HG03066 (cell line): ENCODE data around the gene OR56A1.

ENCODE experiments used
- ATAC-seq: cut with Tn5 transposase; IDR thresholded peaks from one replicate; pipeline ENCODE4 v1.9.1; 2021; ENCODE audit warnings: low read depth; ENCODE audit not compliant: unreplicated experiment

Gene OR56A1

DNA sequence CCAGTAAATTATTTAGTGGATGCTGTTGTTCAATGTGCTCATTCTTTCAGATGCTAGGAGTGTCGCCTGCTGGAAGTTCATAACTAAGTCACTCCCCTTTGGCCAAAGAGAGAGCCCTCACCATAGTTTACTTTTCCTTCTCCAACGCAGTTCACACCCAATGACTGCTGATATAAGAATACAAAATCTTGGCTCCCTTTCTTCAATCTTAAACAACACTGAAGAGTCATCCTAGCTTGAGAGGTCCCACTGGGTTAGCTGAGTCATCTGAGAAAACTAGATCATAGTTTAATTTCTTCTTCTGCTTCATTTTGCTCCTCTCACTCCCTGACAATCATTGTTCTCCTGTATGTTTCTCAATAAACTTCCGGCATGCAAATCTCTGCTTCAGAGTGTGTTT lies 38.4 kb downstream of the OR56A1 start:
- no peak for ATAC-seq

DNA sequence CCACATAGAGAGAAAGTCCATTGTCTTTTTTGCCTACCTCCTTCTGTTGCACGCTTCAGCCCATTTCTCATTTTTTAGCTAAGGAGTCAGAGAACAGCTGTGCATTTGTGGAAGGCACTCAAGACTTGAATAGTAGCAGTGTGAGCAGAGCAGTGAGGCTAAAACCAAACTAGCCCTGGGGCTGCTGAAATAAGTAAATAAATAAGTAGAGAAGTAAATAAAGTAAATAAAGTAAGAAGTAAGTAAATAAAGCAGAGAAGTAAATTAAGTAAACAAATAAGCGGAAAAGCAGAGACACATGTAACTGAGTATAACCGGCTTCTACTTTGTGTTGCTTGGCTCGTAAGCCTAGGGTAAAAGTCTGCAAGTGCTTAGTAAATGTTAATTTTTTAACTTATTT lies 41.4 kb downstream of the OR56A1 start:
- ATAC-seq: no peak

DNA sequence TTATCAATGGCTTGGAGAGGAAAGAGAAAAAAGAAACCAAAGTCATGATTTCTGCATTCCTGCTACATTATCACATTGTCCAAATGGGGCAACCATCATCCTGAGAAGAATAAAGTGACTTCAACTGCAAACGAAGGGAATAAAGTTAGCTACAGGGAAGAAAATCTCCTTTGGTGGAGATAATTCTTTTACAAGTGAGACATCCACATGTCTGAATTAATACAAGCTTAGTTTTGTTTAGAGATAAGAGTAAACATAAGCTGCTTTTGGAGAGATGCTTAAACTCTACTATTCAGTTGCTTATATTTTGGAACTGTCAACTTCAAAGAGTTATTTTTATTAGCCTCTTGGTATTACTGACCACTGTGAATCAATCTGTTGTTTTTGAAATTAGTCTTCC lies 43.7 kb downstream of the OR56A1 start, which contains the start of gene OR52L1:
TSS of gene OR52L1 (minus strand) at position 101 of the 400 bp plus-strand sequence. CDS start at position 46, 55 bp downstream.
- no peak for ATAC-seq

DNA sequence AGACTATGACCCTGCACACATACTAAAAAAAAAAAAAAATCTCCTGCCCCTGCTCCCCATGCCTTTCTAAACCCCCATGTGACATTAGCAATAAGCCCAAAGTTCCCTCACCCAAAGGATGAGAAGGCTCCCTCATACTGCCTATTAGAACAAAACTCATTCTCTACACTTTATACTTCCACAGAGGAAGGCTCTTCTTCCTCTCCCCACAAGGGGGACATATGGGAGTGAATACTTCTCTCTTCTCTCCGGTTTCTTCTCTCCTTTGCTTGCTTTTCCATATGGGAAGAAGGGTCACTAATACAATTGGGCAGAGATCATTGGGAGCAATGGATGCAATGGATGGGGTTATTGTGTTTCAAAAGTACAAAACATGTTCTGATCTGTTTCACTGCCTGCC lies 47.1 kb downstream of the OR56A1 start:
- no peak for ATAC-seq

DNA sequence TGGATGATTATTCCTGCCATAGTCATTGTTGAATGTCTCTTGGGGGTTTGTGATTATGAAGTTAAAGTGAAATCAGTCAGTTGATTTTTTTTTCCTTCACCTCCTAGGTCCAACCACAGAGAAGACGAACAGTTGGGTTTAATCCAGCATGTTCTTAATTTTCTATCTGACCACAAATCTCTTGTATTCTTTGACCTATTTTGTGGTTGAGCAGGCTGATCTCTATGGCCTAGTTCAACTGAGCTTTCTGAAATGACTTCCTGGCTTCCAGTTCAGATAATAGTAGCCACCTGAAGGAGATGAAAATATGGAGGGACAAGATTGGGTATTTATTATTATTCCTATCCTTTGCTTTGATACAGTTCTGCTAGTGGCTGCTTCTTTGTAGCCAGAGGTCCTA lies 57.0 kb downstream of the OR56A1 start:
- ATAC-seq: no peak
